LNCaP clone FGC (cell line): ENCODE results near the gene UTP25.
A peak's percentile ranks its signal among the peaks of the same experiment; 100 is the strongest.

ENCODE experiments used
- DNase-seq: peaks from one replicate; pipeline ENCODE4 v3.0.0-alpha.2; 2011; ENCODE audit warnings: low read depth
- H3K4me3 ChIP-seq: 2 replicates; pipeline ENCODE4 v1.5.1; 2011; ENCODE audit warnings: mild to moderate bottlenecking, low read depth, low read length, control low read depth
- TF ChIP-seq, protein P1 (sequence below): IDR thresholded peaks from 2 replicates; pipeline ENCODE4 v1.5.1; 2012; ENCODE audit warnings: mild to moderate bottlenecking; ENCODE audit not compliant: control insufficient read depth, insufficient read depth; ENCODE audit errors: extremely low read depth

UTP25 gene, protein sequence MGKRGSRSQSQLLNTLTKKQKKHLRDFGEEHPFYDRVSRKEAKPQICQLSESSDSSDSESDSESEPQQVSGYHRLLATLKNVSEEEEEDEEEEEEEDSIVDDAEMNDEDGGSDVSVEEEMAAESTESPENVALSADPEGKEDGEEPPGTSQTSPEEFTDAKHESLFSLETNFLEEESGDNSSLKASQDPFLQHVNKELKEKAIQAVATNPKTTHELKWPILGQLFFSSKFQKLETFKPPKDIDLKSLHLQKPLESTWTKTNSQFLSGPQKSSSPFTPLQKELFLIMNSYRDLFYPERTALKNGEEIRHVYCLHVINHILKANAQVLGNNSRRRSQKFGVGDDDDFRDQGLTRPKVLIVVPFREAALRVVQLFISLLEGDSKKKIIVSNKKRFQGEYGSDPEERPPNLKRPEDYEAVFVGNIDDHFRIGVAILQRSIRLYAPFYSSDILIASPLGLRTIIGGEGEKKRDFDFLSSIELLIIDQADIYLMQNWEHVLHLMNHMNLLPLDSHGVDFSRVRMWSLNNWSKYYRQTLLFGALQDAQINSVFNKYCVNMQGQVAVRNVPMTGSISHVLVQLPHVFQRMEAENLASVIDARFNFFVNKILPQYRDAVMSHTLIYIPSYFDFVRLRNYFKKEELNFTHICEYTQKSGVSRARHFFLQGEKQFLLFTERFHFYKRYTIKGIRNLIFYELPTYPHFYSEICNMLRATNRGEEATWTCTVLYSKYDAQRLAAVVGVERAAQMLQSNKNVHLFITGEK

DNA sequence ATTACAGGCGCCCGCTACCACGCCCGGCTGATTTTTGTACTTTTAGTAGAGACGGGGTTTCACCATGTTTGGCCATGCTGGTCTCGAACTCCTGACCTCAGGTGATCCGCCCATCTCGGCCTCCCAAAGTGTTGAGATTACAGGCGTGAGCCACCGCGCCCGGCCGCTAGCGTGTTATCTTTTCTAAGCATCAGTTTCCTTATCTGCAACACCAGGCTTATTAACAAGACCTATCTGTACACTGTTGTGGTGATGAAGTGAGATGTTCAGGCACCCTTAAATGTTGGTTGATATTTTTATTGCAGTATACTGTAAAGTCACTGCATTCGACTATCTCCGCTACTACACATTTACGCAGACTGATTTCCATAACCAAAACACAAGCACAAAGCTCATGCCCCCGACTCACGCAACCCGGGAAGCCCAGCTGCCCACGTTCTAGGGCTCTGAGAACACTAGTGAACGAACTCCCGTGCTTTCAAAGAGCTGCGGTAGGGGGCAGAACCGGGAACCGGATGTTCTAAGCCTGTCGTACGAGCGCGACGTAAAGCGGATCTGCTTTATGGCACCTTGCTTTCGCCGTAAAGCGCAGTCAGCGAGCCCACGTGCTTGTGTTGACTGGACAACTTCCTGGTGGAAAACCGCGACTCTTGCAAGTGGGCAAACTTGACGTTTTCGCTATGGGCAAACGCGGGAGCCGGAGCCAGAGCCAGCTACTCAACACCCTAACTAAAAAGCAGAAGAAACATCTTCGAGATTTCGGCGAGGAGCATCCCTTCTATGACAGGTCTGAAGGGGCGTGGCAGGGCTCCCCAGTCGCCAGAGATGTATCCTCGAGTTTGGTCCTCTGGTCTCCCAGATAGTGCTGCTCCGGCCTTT lies at the start of gene UTP25:
Gene UTP25, plus strand, starts transcription at position 589 of the 879 bp plus-strand sequence. Its CDS starts 92 bp downstream, at position 681.
- TF ChIP-seq, protein P1, sequence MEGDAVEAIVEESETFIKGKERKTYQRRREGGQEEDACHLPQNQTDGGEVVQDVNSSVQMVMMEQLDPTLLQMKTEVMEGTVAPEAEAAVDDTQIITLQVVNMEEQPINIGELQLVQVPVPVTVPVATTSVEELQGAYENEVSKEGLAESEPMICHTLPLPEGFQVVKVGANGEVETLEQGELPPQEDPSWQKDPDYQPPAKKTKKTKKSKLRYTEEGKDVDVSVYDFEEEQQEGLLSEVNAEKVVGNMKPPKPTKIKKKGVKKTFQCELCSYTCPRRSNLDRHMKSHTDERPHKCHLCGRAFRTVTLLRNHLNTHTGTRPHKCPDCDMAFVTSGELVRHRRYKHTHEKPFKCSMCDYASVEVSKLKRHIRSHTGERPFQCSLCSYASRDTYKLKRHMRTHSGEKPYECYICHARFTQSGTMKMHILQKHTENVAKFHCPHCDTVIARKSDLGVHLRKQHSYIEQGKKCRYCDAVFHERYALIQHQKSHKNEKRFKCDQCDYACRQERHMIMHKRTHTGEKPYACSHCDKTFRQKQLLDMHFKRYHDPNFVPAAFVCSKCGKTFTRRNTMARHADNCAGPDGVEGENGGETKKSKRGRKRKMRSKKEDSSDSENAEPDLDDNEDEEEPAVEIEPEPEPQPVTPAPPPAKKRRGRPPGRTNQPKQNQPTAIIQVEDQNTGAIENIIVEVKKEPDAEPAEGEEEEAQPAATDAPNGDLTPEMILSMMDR, result peak; percentile 70
- H3K4me3 ChIP-seq, result peak within 1 kb of the TSS; percentile 86
- DNase-seq, result peak; percentile 93

DNA sequence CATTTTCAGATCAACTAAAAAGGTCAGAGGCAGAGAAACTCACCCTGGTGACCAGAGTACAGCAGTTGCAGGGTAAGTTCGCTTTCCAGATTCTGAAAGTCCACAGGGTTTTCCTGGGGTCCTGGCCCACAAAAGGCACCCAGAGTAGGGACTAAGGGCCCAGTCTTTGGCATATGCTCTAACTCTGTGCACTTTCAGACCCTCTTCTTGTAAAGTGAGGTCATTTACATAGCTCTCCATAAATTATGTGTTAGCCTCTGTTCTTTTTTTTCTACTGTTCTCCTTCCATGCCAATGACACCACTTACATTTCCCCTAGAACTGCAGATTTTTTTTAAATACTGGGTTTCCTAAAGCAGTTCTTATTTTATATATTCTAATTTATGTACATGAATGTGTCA lies 49.7 kb upstream of the UTP25 start:
- DNase-seq, result no peak
- no peak overlapping the region for H3K4me3 ChIP-seq
- TF ChIP-seq, protein P1, result no peak

DNA sequence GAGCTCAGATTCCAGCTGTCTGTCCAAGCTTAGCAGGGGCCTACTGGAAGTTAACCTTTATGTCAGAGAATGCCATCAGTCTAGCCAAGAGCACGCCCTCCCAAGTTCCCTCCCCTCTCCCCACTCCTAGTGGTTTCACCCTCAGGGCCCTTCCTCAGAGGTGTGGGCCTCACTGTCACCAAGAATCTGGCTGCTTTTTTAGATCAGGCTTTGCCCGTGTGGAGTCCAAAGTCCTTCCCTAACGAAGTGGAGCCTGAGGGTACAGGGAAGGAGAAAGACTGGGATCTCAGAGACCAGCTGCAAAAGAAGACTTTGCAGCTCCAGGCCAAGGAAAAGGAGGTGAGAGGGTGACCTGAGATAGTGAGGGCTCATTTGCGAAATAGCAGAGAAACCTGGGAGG lies 47.5 kb upstream of the UTP25 start:
- no peak for DNase-seq
- no peak overlapping the region for H3K4me3 ChIP-seq
- TF ChIP-seq, protein P1, result no peak

DNA sequence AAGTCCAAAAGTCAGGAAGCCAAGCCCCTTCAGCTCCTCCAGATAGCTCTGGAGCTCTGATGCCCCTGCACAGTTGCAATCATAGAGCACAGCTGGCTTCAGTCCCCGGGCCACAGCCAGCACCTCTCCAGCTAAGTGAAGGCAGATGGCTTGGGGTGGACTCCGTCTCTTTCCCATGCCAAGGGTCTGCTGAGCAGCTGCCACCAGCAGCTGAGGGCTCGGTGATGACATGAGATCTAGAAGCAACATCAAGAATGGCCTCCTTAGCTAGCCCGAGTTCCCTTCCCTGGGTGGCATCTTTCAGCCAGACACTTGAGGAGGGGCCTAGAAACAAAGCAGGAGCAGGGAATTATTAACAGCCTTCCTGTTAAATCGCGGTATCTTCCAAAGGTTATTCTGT lies 44.4 kb upstream of the UTP25 start:
- peak overlapping the region; percentile 84 for H3K4me3 ChIP-seq
- no peak for DNase-seq
- TF ChIP-seq, protein P1, result no peak

DNA sequence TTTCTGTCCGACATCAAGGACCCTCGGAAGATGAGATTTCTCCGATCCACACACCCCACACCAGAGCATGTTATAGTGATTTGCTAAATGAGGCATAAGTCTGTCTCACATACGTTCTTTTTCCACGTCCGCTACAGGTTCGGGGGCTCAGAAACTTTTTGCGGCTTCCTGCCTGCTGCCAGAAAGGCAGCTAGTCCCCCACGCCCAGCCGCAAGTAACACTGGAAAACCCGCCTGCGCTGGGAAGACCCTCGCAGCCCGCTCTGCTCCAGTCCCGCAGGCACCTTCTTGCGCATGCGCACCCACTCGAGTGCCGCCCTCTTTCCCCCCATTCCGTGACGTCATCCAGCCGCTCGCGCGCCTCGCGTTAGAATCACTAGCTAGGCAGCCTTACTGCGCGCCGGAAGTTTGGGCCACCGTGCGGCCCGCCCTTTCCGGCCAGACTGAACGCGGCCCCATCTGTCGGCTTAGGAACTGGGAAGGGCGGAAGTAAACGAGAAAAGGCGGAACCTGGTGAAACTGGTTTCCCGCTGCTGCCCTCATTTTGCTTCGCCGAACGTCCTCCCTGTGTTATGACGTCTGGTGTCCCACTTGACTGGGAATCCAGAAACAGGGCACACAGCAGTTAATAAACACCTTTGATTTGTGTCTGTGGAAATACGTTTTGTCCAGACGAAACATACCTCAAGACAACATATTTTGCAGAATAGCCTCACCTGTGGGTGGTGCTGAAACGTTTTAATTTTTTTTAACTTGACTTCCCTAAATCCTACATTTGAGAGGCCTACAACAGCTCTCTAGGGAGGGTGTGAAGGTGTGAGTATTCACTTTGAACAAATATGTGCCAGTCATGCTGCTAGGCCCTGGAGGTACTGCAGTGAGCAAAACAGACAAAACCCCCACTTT lies 43.3 kb upstream of the UTP25 start, which contains the start of gene C1orf74:
Gene C1orf74, minus strand, starts transcription at position 295 of the 905 bp plus-strand sequence. CDS start 925 bp downstream, outside the sequence.
- DNase-seq, result peak; percentile 92
- H3K4me3 ChIP-seq, result peak within 1 kb of the TSS; percentile 84
- TF ChIP-seq, protein P1, result no peak
